ENCODE data around the gene MYOM1.
"Not testable (repeated sequence)": the region's sequence is repeated elsewhere in the genome, so short reads cannot be mapped to it uniquely, and the experiment has no call there.

MYOM1 gene

DNA sequence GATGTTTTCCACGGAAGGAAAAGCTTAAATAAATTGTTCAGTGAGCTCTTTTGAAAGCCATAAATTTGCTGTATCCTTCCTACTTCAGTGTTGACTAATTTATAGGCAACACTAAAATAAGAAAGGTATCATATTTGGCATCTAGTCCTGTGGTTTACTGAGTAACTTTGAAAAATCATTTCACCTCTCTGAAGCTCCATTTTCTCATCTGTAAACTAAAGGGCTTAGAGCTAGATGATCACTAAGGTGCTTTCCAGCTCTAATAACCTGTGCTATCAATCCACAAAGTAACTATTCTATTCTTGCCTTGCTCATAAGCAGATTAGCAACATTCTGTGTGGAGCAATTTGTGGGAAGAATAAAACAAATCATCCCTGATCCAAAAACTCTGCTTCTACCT, 3.6 kb upstream of the MYOM1 start:
- no peak overlapping the region for H3K4ac ChIP-seq (ENCODE audit: low read length)

DNA sequence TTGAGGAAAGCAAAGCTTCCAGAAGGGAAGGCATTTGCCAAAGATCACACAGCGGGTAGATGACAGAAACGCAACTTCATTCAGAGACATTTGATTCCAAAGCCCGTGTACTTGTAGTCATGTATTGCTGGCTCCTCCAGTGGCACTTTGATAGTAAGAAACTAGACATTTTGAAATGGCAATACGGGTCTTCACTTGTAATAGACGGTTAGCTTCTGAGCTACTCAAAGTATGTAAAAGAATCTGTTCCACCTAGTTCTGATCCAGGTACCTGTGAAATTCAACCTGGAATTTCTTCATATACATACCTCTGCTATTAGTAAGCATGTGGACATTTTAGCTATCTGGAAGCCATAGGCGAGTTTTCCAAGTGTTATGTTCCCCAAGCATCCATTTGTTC, 1.7 kb upstream of the MYOM1 start:
- no peak for DNase-seq (ENCODE audit: low spot score)
- no peak overlapping the region for H3K4me2 ChIP-seq (ENCODE audit: insufficient read depth, low read length, poor library complexity, severe bottlenecking)
- no peak overlapping the region for H3K14ac ChIP-seq (ENCODE audit: low read length)
- no peak overlapping the region for H2BK15ac ChIP-seq (ENCODE audit: low read length)
- H3K4me1 ChIP-seq (ENCODE audit: control insufficient read depth in 2 of 2, insufficient read depth in 1 of 2, low read depth in 1 of 2, low read length in 2 of 2): peaks cover 5 to 11% of the 10 kb centered on the region in 2 donors
- no peak overlapping the region for H2BK120ac ChIP-seq (ENCODE audit: low read depth, low read length)
- WGBS, 2 donors (ENCODE audit: extremely low coverage in 2 of 2, insufficient read length in 2 of 2, insufficient replicate concordance in 1 of 2): no CpG with 5 or more reads among the region's 6 CpGs
- no peaks in the 10 kb centered on the region for H3K36me3 ChIP-seq (replicated peaks in 1 of 2; ENCODE audit: control insufficient read depth in 2 of 2, insufficient read depth in 2 of 2, low read length in 2 of 2)
- no peak overlapping the region for H3K27ac ChIP-seq (replicated peaks; ENCODE audit: low read length)
- H3K27me3 ChIP-seq (ENCODE audit: control insufficient read depth in 3 of 3, insufficient read depth in 3 of 3, low read depth in 1 of 3, low read length in 3 of 3): peaks cover 0 to 2% (median 0%) of the 10 kb centered on the region in 3 experiments
- H4K8ac ChIP-seq (ENCODE audit: low read depth, low read length): no peak overlapping the region
- no peak overlapping the region for H3K9ac ChIP-seq (ENCODE audit: low read depth, low read length, poor library complexity)
- no peak overlapping the region for H2AFZ ChIP-seq (ENCODE audit: low read length)
- no peak overlapping the region for H3K18ac ChIP-seq (ENCODE audit: low read length)
- no peak overlapping the region for H3K4me3 ChIP-seq (ENCODE audit: low read length in 2 of 2)
- H3K79me1 ChIP-seq (ENCODE audit: low read depth, low read length): no peaks in the 10 kb centered on the region
- no peaks in the 10 kb centered on the region for H3K9me3 ChIP-seq (replicated peaks in 1 of 2; ENCODE audit: control insufficient read depth in 2 of 2, insufficient read depth in 1 of 2, low read depth in 1 of 2, low read length in 2 of 2)
- no peak overlapping the region for H2BK12ac ChIP-seq (ENCODE audit: low read length)
- H2BK5ac ChIP-seq (ENCODE audit: low read length): no peak overlapping the region
- H2AK5ac ChIP-seq (ENCODE audit: low read depth, low read length): no peak overlapping the region
- H3K23ac ChIP-seq (ENCODE audit: low read depth, low read length, poor library complexity): no peak overlapping the region
- no peak overlapping the region for H3K4ac ChIP-seq (ENCODE audit: low read length)
- H4K91ac ChIP-seq (ENCODE audit: low read depth, low read length, poor library complexity): no peak overlapping the region

More for the DNA sequence above, 3.6 kb upstream of the MYOM1 start:
- H2AFZ ChIP-seq (ENCODE audit: low read length): no peak overlapping the region
- no peak overlapping the region for H3K27ac ChIP-seq (replicated peaks; ENCODE audit: low read length)
- no peak overlapping the region for H3K9ac ChIP-seq (ENCODE audit: low read depth, low read length, poor library complexity)
- H3K9me3 ChIP-seq (replicated peaks in 1 of 2; ENCODE audit: control insufficient read depth in 2 of 2, insufficient read depth in 1 of 2, low read depth in 1 of 2, low read length in 2 of 2): no peaks in the 10 kb centered on the region
- H3K4me2 ChIP-seq (ENCODE audit: insufficient read depth, low read length, poor library complexity, severe bottlenecking): no peak overlapping the region
- whole genome bisulfite sequencing, 2 donors (ENCODE audit: extremely low coverage in 2 of 2, insufficient read length in 2 of 2, insufficient replicate concordance in 1 of 2): no CpG with 5 or more reads among the region's 1 CpG
- peaks cover 5 to 7% of the 10 kb centered on the region in 2 donors for H3K4me1 ChIP-seq (ENCODE audit: control insufficient read depth in 2 of 2, insufficient read depth in 1 of 2, low read depth in 1 of 2, low read length in 2 of 2)
- H4K91ac ChIP-seq (ENCODE audit: low read depth, low read length, poor library complexity): no peak overlapping the region
- H2BK120ac ChIP-seq (ENCODE audit: low read depth, low read length): no peak overlapping the region
- H3K14ac ChIP-seq (ENCODE audit: low read length): no peak overlapping the region
- H2BK5ac ChIP-seq (ENCODE audit: low read length): no peak overlapping the region
- H3K27me3 ChIP-seq (ENCODE audit: control insufficient read depth in 3 of 3, insufficient read depth in 3 of 3, low read depth in 1 of 3, low read length in 3 of 3): no peaks in the 10 kb centered on the region
- no peak overlapping the region for H3K23ac ChIP-seq (ENCODE audit: low read depth, low read length, poor library complexity)
- no peak overlapping the region for H2BK12ac ChIP-seq (ENCODE audit: low read length)
- no peak overlapping the region for H2AK5ac ChIP-seq (ENCODE audit: low read depth, low read length)
- no peak overlapping the region for H3K4me3 ChIP-seq (ENCODE audit: low read length in 2 of 2)
- H3K18ac ChIP-seq (ENCODE audit: low read length): no peak overlapping the region
- no peak for DNase-seq (ENCODE audit: low spot score)
- H4K8ac ChIP-seq (ENCODE audit: low read depth, low read length): no peak overlapping the region
- no peaks in the 10 kb centered on the region for H3K36me3 ChIP-seq (replicated peaks in 1 of 2; ENCODE audit: control insufficient read depth in 2 of 2, insufficient read depth in 2 of 2, low read length in 2 of 2)
- H2BK15ac ChIP-seq (ENCODE audit: low read length): no peak overlapping the region
- no peaks in the 10 kb centered on the region for H3K79me1 ChIP-seq (ENCODE audit: low read depth, low read length)

DNA sequence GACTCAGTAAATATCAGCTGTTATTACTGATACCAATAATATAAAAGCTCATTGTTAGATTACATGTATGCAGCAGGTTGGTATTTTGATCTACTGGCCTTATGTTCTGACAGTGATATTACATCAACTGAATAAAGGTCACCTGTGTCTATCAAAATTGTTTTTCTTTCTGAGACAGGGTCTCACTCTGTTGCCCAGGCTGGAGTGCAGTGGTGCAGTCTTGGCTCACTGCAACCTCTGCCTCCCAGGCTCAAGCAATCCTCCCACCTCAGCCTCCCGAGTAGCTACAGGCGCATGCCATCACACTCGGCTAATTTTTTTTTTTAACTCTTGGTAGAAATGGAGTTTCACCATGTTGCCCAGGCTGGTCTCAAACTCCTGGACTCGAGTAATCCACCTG, 1.1 kb upstream of the MYOM1 start:
- not testable (repeated sequence) for H4K91ac ChIP-seq (ENCODE audit: low read depth, low read length, poor library complexity); H2BK12ac ChIP-seq (ENCODE audit: low read length); H3K4ac ChIP-seq (ENCODE audit: low read length); H3K27ac ChIP-seq (replicated peaks; ENCODE audit: low read length); H3K27me3 ChIP-seq (ENCODE audit: control insufficient read depth in 3 of 3, insufficient read depth in 3 of 3, low read depth in 1 of 3, low read length in 3 of 3); H3K18ac ChIP-seq (ENCODE audit: low read length); H3K9ac ChIP-seq (ENCODE audit: low read depth, low read length, poor library complexity); H3K4me3 ChIP-seq (ENCODE audit: low read length in 2 of 2); DNase-seq (ENCODE audit: low spot score); H2AFZ ChIP-seq (ENCODE audit: low read length); H4K8ac ChIP-seq (ENCODE audit: low read depth, low read length); H3K9me3 ChIP-seq (replicated peaks in 1 of 2; ENCODE audit: control insufficient read depth in 2 of 2, insufficient read depth in 1 of 2, low read depth in 1 of 2, low read length in 2 of 2); H2AK5ac ChIP-seq (ENCODE audit: low read depth, low read length); H2BK15ac ChIP-seq (ENCODE audit: low read length); H2BK120ac ChIP-seq (ENCODE audit: low read depth, low read length); H3K4me2 ChIP-seq (ENCODE audit: insufficient read depth, low read length, poor library complexity, severe bottlenecking); H3K23ac ChIP-seq (ENCODE audit: low read depth, low read length, poor library complexity); H3K79me1 ChIP-seq (ENCODE audit: low read depth, low read length); H3K14ac ChIP-seq (ENCODE audit: low read length); H2BK5ac ChIP-seq (ENCODE audit: low read length); H3K36me3 ChIP-seq (replicated peaks in 1 of 2; ENCODE audit: control insufficient read depth in 2 of 2, insufficient read depth in 2 of 2, low read length in 2 of 2)
- H3K4me1 ChIP-seq (ENCODE audit: control insufficient read depth in 2 of 2, insufficient read depth in 1 of 2, low read depth in 1 of 2, low read length in 2 of 2): peaks cover 2 to 11% of the 10 kb centered on the region in 2 donors
- WGBS, 2 donors (ENCODE audit: extremely low coverage in 2 of 2, insufficient read length in 2 of 2, insufficient replicate concordance in 1 of 2): no CpG with 5 or more reads among the region's 4 CpGs

GRCh38 chr18:3219241-3219630, 532 bp downstream of the MYOM1 start:
- Histone ChIP-seq H3K23ac (ENCODE audit: low read depth, low read length, poor library complexity) (no peak overlapping the region), H3K27ac (replicated peaks; ENCODE audit: low read length) (no peak overlapping the region), H3K4me3 (ENCODE audit: low read length in 2 of 2) (no peak overlapping the region), H4K8ac (ENCODE audit: low read depth, low read length) (no peak overlapping the region), H3K36me3 (replicated peaks in 1 of 2; ENCODE audit: control insufficient read depth in 2 of 2, insufficient read depth in 2 of 2, low read length in 2 of 2) (no peaks in the 10 kb centered on the region), H3K4ac (ENCODE audit: low read length) (no peak overlapping the region), H2BK12ac (ENCODE audit: low read length) (no peak overlapping the region), H3K4me2 (ENCODE audit: insufficient read depth, low read length, poor library complexity, severe bottlenecking) (no peak overlapping the region), H2AK5ac (ENCODE audit: low read depth, low read length) (no peak overlapping the region), H3K9me3 (replicated peaks in 1 of 2; ENCODE audit: control insufficient read depth in 2 of 2, insufficient read depth in 1 of 2, low read depth in 1 of 2, low read length in 2 of 2) (no peaks in the 10 kb centered on the region), H3K79me1 (ENCODE audit: low read depth, low read length) (no peaks in the 10 kb centered on the region), H2BK15ac (ENCODE audit: low read length) (no peak overlapping the region), H2BK120ac (ENCODE audit: low read depth, low read length) (no peak overlapping the region), H2BK5ac (ENCODE audit: low read length) (no peak overlapping the region), H2AFZ (ENCODE audit: low read length) (peak overlapping the region; percentile 66), H3K18ac (ENCODE audit: low read length) (no peak overlapping the region), H3K9ac (ENCODE audit: low read depth, low read length, poor library complexity) (no peak overlapping the region), H3K14ac (ENCODE audit: low read length) (no peak overlapping the region), H3K27me3 (ENCODE audit: control insufficient read depth in 3 of 3, insufficient read depth in 3 of 3, low read depth in 1 of 3, low read length in 3 of 3) (peaks cover 0 to 2% (median 0%) of the 10 kb centered on the region in 3 experiments), H3K4me1 (ENCODE audit: control insufficient read depth in 2 of 2, insufficient read depth in 1 of 2, low read depth in 1 of 2, low read length in 2 of 2) (peaks cover 0 to 8% of the 10 kb centered on the region in 2 donors), H4K91ac (ENCODE audit: low read depth, low read length, poor library complexity) (no peak overlapping the region)
- DNase-seq (ENCODE audit: low spot score): no peak
- WGBS, 2 donors (ENCODE audit: extremely low coverage in 2 of 2, insufficient read length in 2 of 2, insufficient replicate concordance in 1 of 2): no CpG with 5 or more reads among the region's 8 CpGs
